ENCODE data around the gene ABI3BP.

ABI3BP gene

DNA sequence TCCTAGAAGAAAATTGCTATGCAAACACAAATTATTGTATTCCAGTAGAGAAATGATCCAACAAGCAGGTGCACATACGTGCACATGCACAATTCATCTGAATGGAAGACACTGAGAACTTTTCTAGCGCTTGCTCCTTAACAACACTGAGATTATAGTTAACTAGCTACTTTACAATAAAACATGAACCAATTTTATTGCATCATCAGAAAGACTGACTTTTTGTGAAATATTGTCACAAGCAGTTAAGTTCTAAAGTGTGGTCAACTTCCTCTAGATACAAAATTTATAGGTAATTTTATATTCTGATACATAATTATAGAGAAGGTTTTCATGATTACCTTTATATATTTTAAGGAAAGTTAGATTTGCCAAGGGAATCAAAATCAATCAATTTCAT, 135.4 kb downstream of the ABI3BP start:
- no peak for DNase-seq
- no peaks in the 10 kb centered on the region for H3K36me3 ChIP-seq (ENCODE audit: control insufficient read depth, insufficient read depth, low read length)
- H3K27ac ChIP-seq (ENCODE audit: insufficient read depth, low read length, poor library complexity, severe bottlenecking), result no peak overlapping the region
- no peaks in the 10 kb centered on the region for H3K4me1 ChIP-seq (ENCODE audit: control insufficient read depth, insufficient read depth, low read length, poor library complexity, severe bottlenecking)
- H3K27me3 ChIP-seq (replicated peaks; ENCODE audit: control insufficient read depth, insufficient read depth, low read length, poor library complexity, severe bottlenecking), result no peaks in the 10 kb centered on the region
- no peak overlapping the region for H3K4me3 ChIP-seq (ENCODE audit: insufficient read depth, low read depth, low read length, poor library complexity, severe bottlenecking)
- no peaks in the 10 kb centered on the region for H3K9me3 ChIP-seq (ENCODE audit: control insufficient read depth, low read length)

DNA sequence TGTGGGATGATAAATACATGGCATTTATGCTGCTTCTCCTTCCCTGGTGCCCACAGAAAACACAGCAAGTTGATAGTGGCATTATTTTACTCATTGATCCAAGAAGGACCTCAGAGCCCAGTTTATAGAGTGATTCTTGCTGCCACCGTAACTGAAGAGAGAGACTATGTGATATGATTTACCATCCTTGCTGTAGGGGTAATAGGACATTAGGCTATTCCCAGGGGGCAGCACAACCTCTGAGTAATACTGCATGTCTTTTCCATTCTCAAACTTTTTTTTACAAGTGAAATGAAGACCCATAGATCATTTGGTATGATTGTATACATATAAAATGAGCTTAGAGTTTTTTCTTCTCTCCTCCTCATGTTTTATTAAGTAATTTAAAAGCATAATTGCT, 136.4 kb downstream of the ABI3BP start:
- no peak overlapping the region for H3K4me3 ChIP-seq (ENCODE audit: insufficient read depth, low read depth, low read length, poor library complexity, severe bottlenecking)
- no peaks in the 10 kb centered on the region for H3K4me1 ChIP-seq (ENCODE audit: control insufficient read depth, insufficient read depth, low read length, poor library complexity, severe bottlenecking)
- H3K27ac ChIP-seq (ENCODE audit: insufficient read depth, low read length, poor library complexity, severe bottlenecking), result no peak overlapping the region
- H3K27me3 ChIP-seq (replicated peaks; ENCODE audit: control insufficient read depth, insufficient read depth, low read length, poor library complexity, severe bottlenecking), result no peaks in the 10 kb centered on the region
- no peaks in the 10 kb centered on the region for H3K9me3 ChIP-seq (ENCODE audit: control insufficient read depth, low read length)
- no peak for DNase-seq
- H3K36me3 ChIP-seq (ENCODE audit: control insufficient read depth, insufficient read depth, low read length), result no peaks in the 10 kb centered on the region

DNA sequence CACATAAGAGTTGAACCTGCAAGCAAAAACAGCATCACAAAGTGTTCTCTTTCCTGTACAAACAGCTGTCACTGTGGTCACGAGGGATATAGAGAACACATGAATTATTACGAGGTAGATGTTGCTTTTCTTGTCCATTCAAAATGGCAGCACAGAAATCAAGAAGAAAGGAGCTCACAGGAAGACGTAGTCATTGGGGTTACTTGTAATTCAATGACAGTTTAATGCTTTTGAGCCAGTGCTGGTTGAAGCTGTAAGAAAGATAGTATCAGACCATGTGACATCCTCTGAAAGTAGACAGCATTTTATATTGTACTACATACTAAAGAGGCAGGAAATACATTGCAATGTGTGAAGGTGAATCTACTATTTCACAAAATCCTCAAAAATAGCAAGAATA, 140.4 kb downstream of the ABI3BP start:
- Histone ChIP-seq H3K27me3 (replicated peaks; ENCODE audit: control insufficient read depth, insufficient read depth, low read length, poor library complexity, severe bottlenecking) (no peaks in the 10 kb centered on the region), H3K27ac (ENCODE audit: insufficient read depth, low read length, poor library complexity, severe bottlenecking) (no peak overlapping the region), H3K4me3 (ENCODE audit: insufficient read depth, low read depth, low read length, poor library complexity, severe bottlenecking) (no peak overlapping the region), H3K36me3 (ENCODE audit: control insufficient read depth, insufficient read depth, low read length) (no peaks in the 10 kb centered on the region), H3K4me1 (ENCODE audit: control insufficient read depth, insufficient read depth, low read length, poor library complexity, severe bottlenecking) (no peaks in the 10 kb centered on the region), H3K9me3 (ENCODE audit: control insufficient read depth, low read length) (no peaks in the 10 kb centered on the region)
- no peak for DNase-seq

DNA sequence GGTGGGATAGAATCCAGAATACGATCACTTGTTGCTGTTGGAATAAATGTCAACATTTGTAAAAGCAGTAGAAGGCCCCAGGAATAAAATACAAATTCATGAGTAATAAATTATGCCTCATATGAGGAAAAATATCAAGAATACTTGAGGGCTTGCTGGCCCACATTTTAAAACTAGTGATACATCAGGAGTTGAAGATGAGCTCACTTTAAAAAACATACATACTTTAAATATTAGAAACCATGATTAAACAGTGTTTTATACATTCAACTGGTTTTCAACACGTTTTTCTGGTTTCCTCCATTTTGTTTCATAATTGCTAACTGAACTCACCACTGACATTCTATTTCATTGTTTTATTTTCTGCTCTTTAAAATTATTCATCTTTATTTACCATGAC, 142.5 kb downstream of the ABI3BP start:
- H3K36me3 ChIP-seq (ENCODE audit: control insufficient read depth, insufficient read depth, low read length), result no peaks in the 10 kb centered on the region
- no peaks in the 10 kb centered on the region for H3K4me1 ChIP-seq (ENCODE audit: control insufficient read depth, insufficient read depth, low read length, poor library complexity, severe bottlenecking)
- no peaks in the 10 kb centered on the region for H3K27me3 ChIP-seq (replicated peaks; ENCODE audit: control insufficient read depth, insufficient read depth, low read length, poor library complexity, severe bottlenecking)
- H3K4me3 ChIP-seq (ENCODE audit: insufficient read depth, low read depth, low read length, poor library complexity, severe bottlenecking), result no peak overlapping the region
- no peak for DNase-seq
- no peak overlapping the region for H3K27ac ChIP-seq (ENCODE audit: insufficient read depth, low read length, poor library complexity, severe bottlenecking)
- no peaks in the 10 kb centered on the region for H3K9me3 ChIP-seq (ENCODE audit: control insufficient read depth, low read length)

- H3K36me3 ChIP-seq (ENCODE audit: control insufficient read depth, insufficient read depth, low read length), result no peaks in the 10 kb centered on the region
- no peak overlapping the region for H3K27ac ChIP-seq (ENCODE audit: insufficient read depth, low read length, poor library complexity, severe bottlenecking)
- DNase-seq, result no peak
- H3K4me1 ChIP-seq (ENCODE audit: control insufficient read depth, insufficient read depth, low read length, poor library complexity, severe bottlenecking), result no peaks in the 10 kb centered on the region
- no peak overlapping the region for H3K4me3 ChIP-seq (ENCODE audit: insufficient read depth, low read depth, low read length, poor library complexity, severe bottlenecking)
- no peaks in the 10 kb centered on the region for H3K9me3 ChIP-seq (ENCODE audit: control insufficient read depth, low read length)
- H3K27me3 ChIP-seq (replicated peaks; ENCODE audit: control insufficient read depth, insufficient read depth, low read length, poor library complexity, severe bottlenecking), result no peaks in the 10 kb centered on the region
These were observed 143.1 kb downstream of the ABI3BP start for GRCh38 chr3:100850156-100850555.

DNA sequence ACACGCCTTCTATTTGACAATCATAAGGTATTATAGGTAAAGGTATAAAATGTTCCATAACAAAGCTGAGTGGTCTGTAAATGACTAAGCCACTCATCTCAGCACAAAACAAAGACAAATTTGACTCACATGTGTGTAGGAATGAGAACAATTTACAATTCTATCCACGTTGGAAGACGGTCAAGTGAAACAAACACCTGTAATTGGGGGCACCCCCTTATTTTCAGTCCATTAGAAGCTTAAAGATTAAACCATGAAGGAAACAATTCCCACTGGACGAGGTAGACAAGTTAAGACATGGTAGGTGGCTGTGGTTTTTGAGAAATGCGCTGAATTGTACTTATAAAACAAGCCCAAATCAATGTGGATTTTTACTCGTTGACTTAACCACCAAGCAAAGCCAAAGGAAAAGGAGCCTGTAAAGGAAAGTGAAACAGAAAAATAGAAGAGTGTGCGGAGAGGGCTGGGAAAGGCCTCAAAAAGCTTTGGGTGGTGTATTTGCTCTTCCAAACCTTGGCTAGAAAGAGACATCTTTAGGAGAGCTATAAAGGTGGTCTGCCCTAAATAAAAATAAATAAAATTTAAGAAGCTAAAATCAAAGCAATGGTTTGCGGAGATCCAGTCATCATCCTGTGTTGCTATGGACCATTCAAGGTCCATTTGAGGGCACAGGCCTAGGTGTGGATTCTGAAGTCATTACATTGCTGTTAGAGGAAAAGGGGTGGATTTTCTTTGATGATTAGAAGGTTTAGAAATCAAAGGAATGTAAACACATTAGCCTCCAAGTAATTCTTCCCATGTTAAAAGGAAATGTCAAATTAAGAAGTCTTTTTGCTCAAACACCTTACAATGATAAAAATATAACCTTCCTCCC, 148.9 kb downstream of the ABI3BP start:
- Histone ChIP-seq H3K4me3 (ENCODE audit: insufficient read depth, low read depth, low read length, poor library complexity, severe bottlenecking) (no peak overlapping the region), H3K4me1 (ENCODE audit: control insufficient read depth, insufficient read depth, low read length, poor library complexity, severe bottlenecking) (no peaks in the 10 kb centered on the region), H3K36me3 (ENCODE audit: control insufficient read depth, insufficient read depth, low read length) (no peaks in the 10 kb centered on the region), H3K27ac (ENCODE audit: insufficient read depth, low read length, poor library complexity, severe bottlenecking) (no peak overlapping the region), H3K9me3 (ENCODE audit: control insufficient read depth, low read length) (no peaks in the 10 kb centered on the region), H3K27me3 (replicated peaks; ENCODE audit: control insufficient read depth, insufficient read depth, low read length, poor library complexity, severe bottlenecking) (no peaks in the 10 kb centered on the region)
- no peak for DNase-seq

DNA sequence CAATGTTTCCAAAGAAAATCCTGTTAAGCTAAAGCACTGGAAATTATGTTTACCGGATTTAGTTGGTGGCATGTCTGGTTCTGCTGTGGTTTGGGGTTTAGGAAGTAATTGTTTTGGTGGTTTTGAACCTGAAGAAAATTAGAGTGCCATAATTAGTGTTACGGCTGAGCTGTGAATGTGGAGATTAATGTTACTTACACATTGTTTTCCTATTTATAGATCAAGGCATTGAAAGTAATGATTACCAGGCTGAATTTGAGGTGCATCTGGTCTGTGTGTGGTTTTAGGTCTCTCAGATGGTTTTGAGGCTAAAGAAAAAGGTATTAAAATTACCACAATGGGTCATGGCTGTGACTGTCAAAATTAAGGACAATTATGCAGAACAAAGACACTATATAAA, 155.1 kb downstream of the ABI3BP start:
- no peaks in the 10 kb centered on the region for H3K27me3 ChIP-seq (replicated peaks; ENCODE audit: control insufficient read depth, insufficient read depth, low read length, poor library complexity, severe bottlenecking)

GRCh38 chr3:100836661-100837060, 156.6 kb downstream of the ABI3BP start:
- no peak for DNase-seq
- Histone ChIP-seq H3K27me3 (replicated peaks; ENCODE audit: control insufficient read depth, insufficient read depth, low read length, poor library complexity, severe bottlenecking) (no peaks in the 10 kb centered on the region), H3K4me3 (ENCODE audit: insufficient read depth, low read depth, low read length, poor library complexity, severe bottlenecking) (no peak overlapping the region), H3K36me3 (ENCODE audit: control insufficient read depth, insufficient read depth, low read length) (no peaks in the 10 kb centered on the region), H3K27ac (ENCODE audit: insufficient read depth, low read length, poor library complexity, severe bottlenecking) (no peak overlapping the region), H3K4me1 (ENCODE audit: control insufficient read depth, insufficient read depth, low read length, poor library complexity, severe bottlenecking) (no peaks in the 10 kb centered on the region), H3K9me3 (ENCODE audit: control insufficient read depth, low read length) (no peaks in the 10 kb centered on the region)

More for the DNA sequence above, 155.1 kb downstream of the ABI3BP start:
- Histone ChIP-seq H3K27ac (ENCODE audit: insufficient read depth, low read length, poor library complexity, severe bottlenecking) (no peak overlapping the region), H3K4me3 (ENCODE audit: insufficient read depth, low read depth, low read length, poor library complexity, severe bottlenecking) (no peak overlapping the region), H3K4me1 (ENCODE audit: control insufficient read depth, insufficient read depth, low read length, poor library complexity, severe bottlenecking) (no peaks in the 10 kb centered on the region), H3K36me3 (ENCODE audit: control insufficient read depth, insufficient read depth, low read length) (no peaks in the 10 kb centered on the region), H3K9me3 (ENCODE audit: control insufficient read depth, low read length) (no peaks in the 10 kb centered on the region)
- no peak for DNase-seq

DNA sequence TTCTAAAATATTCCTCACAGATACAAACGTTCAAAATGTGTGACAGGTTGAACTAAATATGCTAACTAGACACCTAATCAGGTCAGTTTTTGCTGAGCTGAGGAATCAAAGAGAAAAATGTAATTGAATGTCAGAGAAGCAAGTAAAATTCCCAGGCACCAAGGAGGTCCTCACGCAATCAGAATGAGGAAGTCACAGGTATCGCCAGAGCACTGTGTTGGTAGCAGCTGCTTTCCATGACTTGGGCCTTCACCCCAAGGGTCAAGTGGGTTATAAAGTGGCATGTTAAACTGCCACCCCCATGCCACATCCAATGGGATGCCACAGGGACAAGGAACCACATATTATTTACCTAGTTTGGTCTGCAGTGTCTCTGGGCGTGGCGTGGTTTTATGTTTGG, 158.9 kb downstream of the ABI3BP start:
- H3K27me3 ChIP-seq (replicated peaks; ENCODE audit: control insufficient read depth, insufficient read depth, low read length, poor library complexity, severe bottlenecking), result no peaks in the 10 kb centered on the region
- H3K4me3 ChIP-seq (ENCODE audit: insufficient read depth, low read depth, low read length, poor library complexity, severe bottlenecking), result no peak overlapping the region
- H3K4me1 ChIP-seq (ENCODE audit: control insufficient read depth, insufficient read depth, low read length, poor library complexity, severe bottlenecking), result no peaks in the 10 kb centered on the region
- DNase-seq, result no peak
- H3K36me3 ChIP-seq (ENCODE audit: control insufficient read depth, insufficient read depth, low read length), result no peaks in the 10 kb centered on the region
- no peak overlapping the region for H3K27ac ChIP-seq (ENCODE audit: insufficient read depth, low read length, poor library complexity, severe bottlenecking)
- H3K9me3 ChIP-seq (ENCODE audit: control insufficient read depth, low read length), result no peaks in the 10 kb centered on the region

GRCh38 chr3:100833483-100833882, 159.7 kb downstream of the ABI3BP start:
- no peaks in the 10 kb centered on the region for H3K4me1 ChIP-seq (ENCODE audit: control insufficient read depth, insufficient read depth, low read length, poor library complexity, severe bottlenecking)
- H3K9me3 ChIP-seq (ENCODE audit: control insufficient read depth, low read length), result no peaks in the 10 kb centered on the region
- no peaks in the 10 kb centered on the region for H3K27me3 ChIP-seq (replicated peaks; ENCODE audit: control insufficient read depth, insufficient read depth, low read length, poor library complexity, severe bottlenecking)
- DNase-seq, result no peak
- H3K4me3 ChIP-seq (ENCODE audit: insufficient read depth, low read depth, low read length, poor library complexity, severe bottlenecking), result no peak overlapping the region
- no peaks in the 10 kb centered on the region for H3K36me3 ChIP-seq (ENCODE audit: control insufficient read depth, insufficient read depth, low read length)
- no peak overlapping the region for H3K27ac ChIP-seq (ENCODE audit: insufficient read depth, low read length, poor library complexity, severe bottlenecking)
